Calu3 (cell line): ENCODE data around the gene DMBX1. TPM values are rescaled to one million over a fixed set of nuclear protein-coding genes. Genes with fewer than 3 reads are reported as not detected.

Experiments
- BruUV-seq: library from RNA; stranded (reverse); fragments of 400-500 nt; replicated peaks from 2 replicates; lab custom pipeline; 2021; lab: Mats Ljungman, UMichigan
- CTCF ChIA-PET: fragments of 300-600 bp; sonication (Branson Sonifier 250); formaldehyde crosslinking; loops from one replicate; lab custom pipeline; 2022; ENCODE audit warnings: antibody characterized with exemption; lab: Charles Lee
- DNase-seq: peaks from one replicate; pipeline ENCODE4 v3.0.0; 2022
- H3K27ac Mint-ChIP-seq: one replicate; pipeline ENCODE4 v1.8.0; 2022; ENCODE audit warnings: mixed read lengths; ENCODE audit not compliant: unreplicated experiment
- H3K27me3 Mint-ChIP-seq: one replicate; pipeline ENCODE4 v1.8.0; 2022; ENCODE audit warnings: mixed read lengths; ENCODE audit not compliant: unreplicated experiment
- H3K36me3 Mint-ChIP-seq: one replicate; pipeline ENCODE4 v1.8.0; 2022; ENCODE audit warnings: mild to moderate bottlenecking, moderate library complexity, mixed read lengths; ENCODE audit not compliant: insufficient read depth, unreplicated experiment
- H3K4me1 Mint-ChIP-seq: one replicate; pipeline ENCODE4 v1.8.0; 2022; ENCODE audit warnings: mild to moderate bottlenecking, low read depth, mixed read lengths; ENCODE audit not compliant: unreplicated experiment
- H3K4me3 Mint-ChIP-seq: one replicate; pipeline ENCODE4 v1.8.0; 2022; ENCODE audit warnings: mild to moderate bottlenecking, low read depth, moderate library complexity, mixed read lengths; ENCODE audit not compliant: unreplicated experiment
- H3K9me3 Mint-ChIP-seq: one replicate; pipeline ENCODE4 v1.8.0; 2022; ENCODE audit warnings: low read depth, mixed read lengths; ENCODE audit not compliant: unreplicated experiment
- CTCF ChIP-seq: fragments of 200-600 bp; IDR thresholded peaks from one replicate; pipeline ENCODE4 v1.8.0; 2022; ENCODE audit warnings: antibody characterized with exemption; ENCODE audit not compliant: unreplicated experiment
- intact Hi-C: fragments of 100-400 bp; cut with micrococcal nuclease; formaldehyde crosslinking; loops from one replicate; pipeline ENCODE4 v1.10.0; 2022; ENCODE audit not compliant: unreplicated experiment
- total RNA-seq: library from RNA; stranded (reverse); gene quantifications from 2 replicates; pipeline ENCODE4 v1.2.3, GENCODE V29; 2022

The DMBX1 gene
- total RNA-seq, 1 experiment from 2014 or later, result 2.3 TPM

- no peak for DNase-seq
- H3K27me3 Mint-ChIP-seq, result peaks cover 53% of the 10 kb centered on the region
- peaks cover 23% of the 10 kb centered on the region for H3K4me1 Mint-ChIP-seq
- peaks cover 14% of the 10 kb centered on the region for H3K36me3 Mint-ChIP-seq
- CTCF ChIA-PET, result interaction anchor here (0.9 to 2.2 kb wide), 4 partner anchors 29 to 46 kb away, joined by 3 to 6 read pairs (median 5); a partner anchor contains a TSS
- BruUV-seq, result no TSS peak
- no peaks in the 10 kb centered on the region for H3K9me3 Mint-ChIP-seq
- TF ChIP-seq CTCF, result no peak
- intact Hi-C loops, result no loop called here
- H3K4me3 Mint-ChIP-seq, result peak overlapping the region; percentile 71
- H3K27ac Mint-ChIP-seq, result peak overlapping the region; percentile 42
Observed at GRCh38 chr1:46488343-46489168, 1.1 kb upstream of the DMBX1 start.

- intact Hi-C loops, result no loop called here
- BruUV-seq, result no TSS peak
- Mint-ChIP-seq H3K4me1 (peaks cover 23% of the 10 kb centered on the region), H3K27ac (peak overlapping the region; percentile 42), H3K27me3 (peaks cover 53% of the 10 kb centered on the region), H3K4me3 (peak overlapping the region; percentile 71), H3K9me3 (no peaks in the 10 kb centered on the region), H3K36me3 (peaks cover 14% of the 10 kb centered on the region)
- CTCF ChIA-PET, result interaction anchor here (0.6 to 2.2 kb wide), 2 partner anchors 40 to 331 kb away, joined by 3 to 5 read pairs; no protein-coding TSS in a partner anchor
- no peak for TF ChIP-seq CTCF
- DNase-seq, result peak; percentile 40
Observed at GRCh38 chr1:46489169-46489637, 433 bp upstream of the DMBX1 start.

- Mint-ChIP-seq H3K36me3 (peaks cover 14% of the 10 kb centered on the region), H3K4me1 (peaks cover 23% of the 10 kb centered on the region), H3K27me3 (peaks cover 64% of the 10 kb centered on the region), H3K4me3 (peak overlapping the region; percentile 71), H3K9me3 (no peaks in the 10 kb centered on the region), H3K27ac (no peak overlapping the region)
- BruUV-seq, result no TSS peak
- CTCF ChIA-PET, result no interaction called here
- intact Hi-C loops, result loop anchor here (2.0 kb wide), 1 partner anchor 36 kb away; no protein-coding TSS in a partner anchor
- DNase-seq, result no peak
- no peak for TF ChIP-seq CTCF
Observed at GRCh38 chr1:46490406-46490655, 695 bp downstream of the DMBX1 start.

- no peak for TF ChIP-seq CTCF
- DNase-seq, result no peak
- CTCF ChIA-PET, result no interaction called here
- Mint-ChIP-seq H3K4me1 (peaks cover 23% of the 10 kb centered on the region), H3K9me3 (no peaks in the 10 kb centered on the region), H3K4me3 (peak overlapping the region; percentile 71), H3K27me3 (peaks cover 70% of the 10 kb centered on the region), H3K36me3 (peaks cover 14% of the 10 kb centered on the region), H3K27ac (no peak overlapping the region)
- intact Hi-C loops, result loop anchor here (2.0 kb wide), 1 partner anchor 36 kb away; no protein-coding TSS in a partner anchor
- no TSS peak for BruUV-seq
Observed at GRCh38 chr1:46490656-46491442, 1.2 kb downstream of the DMBX1 start.
